ENCODE results near the gene TEX14.
A peak's percentile ranks its signal among the peaks of the same experiment; 100 is the strongest.

TEX14 gene

GRCh38 chr17:58593123-58593522 lies 98.7 kb downstream of the TEX14 start:
- H3K4me3 ChIP-seq (ENCODE audit: low read length in 2 of 2) = no peak overlapping the region
- H2BK12ac ChIP-seq (ENCODE audit: low read length) = no peak overlapping the region
- no peak overlapping the region for H3K27ac ChIP-seq (replicated peaks; ENCODE audit: low read length)
- no peaks in the 10 kb centered on the region for H3K9me3 ChIP-seq (replicated peaks in 1 of 2; ENCODE audit: control insufficient read depth in 2 of 2, insufficient read depth in 1 of 2, low read depth in 1 of 2, low read length in 2 of 2)
- H3K14ac ChIP-seq (ENCODE audit: low read length) = no peak overlapping the region
- no peak overlapping the region for H4K91ac ChIP-seq (ENCODE audit: low read depth, low read length, poor library complexity)
- no peaks in the 10 kb centered on the region for H3K4me1 ChIP-seq (ENCODE audit: control insufficient read depth in 2 of 2, insufficient read depth in 1 of 2, low read depth in 1 of 2, low read length in 2 of 2)
- no peak overlapping the region for H3K4me2 ChIP-seq (ENCODE audit: insufficient read depth, low read length, poor library complexity, severe bottlenecking)
- H2BK5ac ChIP-seq (ENCODE audit: low read length) = no peak overlapping the region
- no peak overlapping the region for H3K9ac ChIP-seq (ENCODE audit: low read depth, low read length, poor library complexity)
- H3K27me3 ChIP-seq (ENCODE audit: control insufficient read depth in 3 of 3, insufficient read depth in 3 of 3, low read depth in 1 of 3, low read length in 3 of 3) = no peaks in the 10 kb centered on the region
- H2BK120ac ChIP-seq (ENCODE audit: low read depth, low read length) = no peak overlapping the region
- no CpG with 5 or more reads among the region's 1 CpG for WGBS, 2 donors (ENCODE audit: extremely low coverage in 2 of 2, insufficient read length in 2 of 2, insufficient replicate concordance in 1 of 2)
- H4K8ac ChIP-seq (ENCODE audit: low read depth, low read length) = no peak overlapping the region
- H2AFZ ChIP-seq (ENCODE audit: low read length) = no peak overlapping the region
- no peak overlapping the region for H2AK5ac ChIP-seq (ENCODE audit: low read depth, low read length)
- H2BK15ac ChIP-seq (ENCODE audit: low read length) = no peak overlapping the region
- no peak for DNase-seq (ENCODE audit: low spot score)
- H3K4ac ChIP-seq (ENCODE audit: low read length) = no peak overlapping the region
- H3K36me3 ChIP-seq (replicated peaks in 1 of 2; ENCODE audit: control insufficient read depth in 2 of 2, insufficient read depth in 2 of 2, low read length in 2 of 2) = no peaks in the 10 kb centered on the region
- no peak overlapping the region for H3K18ac ChIP-seq (ENCODE audit: low read length)
- no peak overlapping the region for H3K23ac ChIP-seq (ENCODE audit: low read depth, low read length, poor library complexity)
- no peaks in the 10 kb centered on the region for H3K79me1 ChIP-seq (ENCODE audit: low read depth, low read length)

GRCh38 chr17:58591455-58591854 lies 100.4 kb downstream of the TEX14 start:
- H3K18ac ChIP-seq (ENCODE audit: low read length) = no peak overlapping the region
- no CpG with 5 or more reads among the region's 6 CpGs for WGBS, 2 donors (ENCODE audit: extremely low coverage in 2 of 2, insufficient read length in 2 of 2, insufficient replicate concordance in 1 of 2)

DNA sequence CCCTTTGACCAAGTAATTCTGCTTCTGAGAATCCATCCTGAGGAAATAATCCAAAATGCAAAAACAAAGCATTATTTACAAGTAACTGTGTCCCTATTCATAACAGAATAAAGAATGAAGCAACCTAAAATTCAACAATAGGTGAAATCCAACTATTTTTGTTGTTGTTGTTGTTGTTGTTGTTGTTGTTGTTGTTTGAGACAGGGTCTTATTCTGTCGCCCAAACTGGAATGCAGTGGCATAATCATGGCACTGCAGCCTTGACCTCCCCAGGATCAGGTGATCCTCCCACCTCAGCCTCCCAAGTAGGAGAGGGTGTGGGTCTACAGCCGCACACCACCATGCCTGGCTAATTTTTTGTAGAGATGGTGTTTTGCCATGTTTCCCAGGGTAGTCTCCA lies 101.5 kb downstream of the TEX14 start:
- Histone ChIP-seq H3K79me1 (ENCODE audit: low read depth, low read length) (no peaks in the 10 kb centered on the region), H2AK5ac (ENCODE audit: low read depth, low read length) (no peak overlapping the region), H4K8ac (ENCODE audit: low read depth, low read length) (no peak overlapping the region), H3K14ac (ENCODE audit: low read length) (no peak overlapping the region), H3K36me3 (replicated peaks in 1 of 2; ENCODE audit: control insufficient read depth in 2 of 2, insufficient read depth in 2 of 2, low read length in 2 of 2) (no peaks in the 10 kb centered on the region), H2BK5ac (ENCODE audit: low read length) (no peak overlapping the region), H3K27ac (replicated peaks; ENCODE audit: low read length) (no peak overlapping the region), H3K9me3 (replicated peaks in 1 of 2; ENCODE audit: control insufficient read depth in 2 of 2, insufficient read depth in 1 of 2, low read depth in 1 of 2, low read length in 2 of 2) (peaks cover 0 to 2% of the 10 kb centered on the region in 2 donors), H3K4me1 (ENCODE audit: control insufficient read depth in 2 of 2, insufficient read depth in 1 of 2, low read depth in 1 of 2, low read length in 2 of 2) (no peaks in the 10 kb centered on the region), H3K4ac (ENCODE audit: low read length) (no peak overlapping the region), H3K4me3 (ENCODE audit: low read length in 2 of 2) (no peak overlapping the region), H3K18ac (ENCODE audit: low read length) (no peak overlapping the region), H3K4me2 (ENCODE audit: insufficient read depth, low read length, poor library complexity, severe bottlenecking) (no peak overlapping the region), H4K91ac (ENCODE audit: low read depth, low read length, poor library complexity) (no peak overlapping the region), H2AFZ (ENCODE audit: low read length) (no peak overlapping the region), H3K27me3 (ENCODE audit: control insufficient read depth in 3 of 3, insufficient read depth in 3 of 3, low read depth in 1 of 3, low read length in 3 of 3) (no peaks in the 10 kb centered on the region), H2BK120ac (ENCODE audit: low read depth, low read length) (no peak overlapping the region), H2BK15ac (ENCODE audit: low read length) (no peak overlapping the region), H3K23ac (ENCODE audit: low read depth, low read length, poor library complexity) (no peak overlapping the region), H3K9ac (ENCODE audit: low read depth, low read length, poor library complexity) (no peak overlapping the region), H2BK12ac (ENCODE audit: low read length) (no peak overlapping the region)
- no peak for DNase-seq (ENCODE audit: low spot score)
- no CpG with 5 or more reads among the region's 2 CpGs for WGBS, 2 donors (ENCODE audit: extremely low coverage in 2 of 2, insufficient read length in 2 of 2, insufficient replicate concordance in 1 of 2)

More at GRCh38 chr17:58591455-58591854, 100.4 kb downstream of the TEX14 start:
- Histone ChIP-seq H2BK120ac (ENCODE audit: low read depth, low read length) (no peak overlapping the region), H3K14ac (ENCODE audit: low read length) (no peak overlapping the region), H4K91ac (ENCODE audit: low read depth, low read length, poor library complexity) (no peak overlapping the region), H3K4me2 (ENCODE audit: insufficient read depth, low read length, poor library complexity, severe bottlenecking) (no peak overlapping the region), H3K4me1 (ENCODE audit: control insufficient read depth in 2 of 2, insufficient read depth in 1 of 2, low read depth in 1 of 2, low read length in 2 of 2) (no peaks in the 10 kb centered on the region), H3K9me3 (replicated peaks in 1 of 2; ENCODE audit: control insufficient read depth in 2 of 2, insufficient read depth in 1 of 2, low read depth in 1 of 2, low read length in 2 of 2) (peaks cover 0 to 2% of the 10 kb centered on the region in 2 donors), H3K4ac (ENCODE audit: low read length) (no peak overlapping the region), H3K27ac (replicated peaks; ENCODE audit: low read length) (no peak overlapping the region), H2AFZ (ENCODE audit: low read length) (no peak overlapping the region), H3K36me3 (replicated peaks in 1 of 2; ENCODE audit: control insufficient read depth in 2 of 2, insufficient read depth in 2 of 2, low read length in 2 of 2) (no peaks in the 10 kb centered on the region), H2BK12ac (ENCODE audit: low read length) (no peak overlapping the region), H2AK5ac (ENCODE audit: low read depth, low read length) (no peak overlapping the region), H3K79me1 (ENCODE audit: low read depth, low read length) (no peaks in the 10 kb centered on the region), H2BK15ac (ENCODE audit: low read length) (no peak overlapping the region), H3K23ac (ENCODE audit: low read depth, low read length, poor library complexity) (no peak overlapping the region), H4K8ac (ENCODE audit: low read depth, low read length) (no peak overlapping the region), H2BK5ac (ENCODE audit: low read length) (no peak overlapping the region), H3K9ac (ENCODE audit: low read depth, low read length, poor library complexity) (no peak overlapping the region), H3K27me3 (ENCODE audit: control insufficient read depth in 3 of 3, insufficient read depth in 3 of 3, low read depth in 1 of 3, low read length in 3 of 3) (no peaks in the 10 kb centered on the region), H3K4me3 (ENCODE audit: low read length in 2 of 2) (no peak overlapping the region)
- DNase-seq (ENCODE audit: low spot score) = no peak

- H3K9ac ChIP-seq (ENCODE audit: low read depth, low read length, poor library complexity) = no peak overlapping the region
- H4K8ac ChIP-seq (ENCODE audit: low read depth, low read length) = no peak overlapping the region
- H3K27ac ChIP-seq (replicated peaks; ENCODE audit: low read length) = no peak overlapping the region
- H3K4ac ChIP-seq (ENCODE audit: low read length) = no peak overlapping the region
- no peak overlapping the region for H3K18ac ChIP-seq (ENCODE audit: low read length)
- no peak overlapping the region for H4K91ac ChIP-seq (ENCODE audit: low read depth, low read length, poor library complexity)
- H3K79me1 ChIP-seq (ENCODE audit: low read depth, low read length) = no peaks in the 10 kb centered on the region
- peaks cover 0 to 2% of the 10 kb centered on the region in 2 donors for H3K9me3 ChIP-seq (replicated peaks in 1 of 2; ENCODE audit: control insufficient read depth in 2 of 2, insufficient read depth in 1 of 2, low read depth in 1 of 2, low read length in 2 of 2)
- no peak overlapping the region for H2AFZ ChIP-seq (ENCODE audit: low read length)
- DNase-seq (ENCODE audit: low spot score) = peak; percentile 64
- no peak overlapping the region for H2BK12ac ChIP-seq (ENCODE audit: low read length)
- H2BK15ac ChIP-seq (ENCODE audit: low read length) = no peak overlapping the region
- no peak overlapping the region for H3K23ac ChIP-seq (ENCODE audit: low read depth, low read length, poor library complexity)
- no peak overlapping the region for H2BK5ac ChIP-seq (ENCODE audit: low read length)
- no peak overlapping the region for H2AK5ac ChIP-seq (ENCODE audit: low read depth, low read length)
- H3K4me3 ChIP-seq (ENCODE audit: low read length in 2 of 2) = no peak overlapping the region
- H2BK120ac ChIP-seq (ENCODE audit: low read depth, low read length) = no peak overlapping the region
- H3K36me3 ChIP-seq (replicated peaks in 1 of 2; ENCODE audit: control insufficient read depth in 2 of 2, insufficient read depth in 2 of 2, low read length in 2 of 2) = no peaks in the 10 kb centered on the region
- no peak overlapping the region for H3K4me2 ChIP-seq (ENCODE audit: insufficient read depth, low read length, poor library complexity, severe bottlenecking)
- no peak overlapping the region for H3K14ac ChIP-seq (ENCODE audit: low read length)
- no peaks in the 10 kb centered on the region for H3K4me1 ChIP-seq (ENCODE audit: control insufficient read depth in 2 of 2, insufficient read depth in 1 of 2, low read depth in 1 of 2, low read length in 2 of 2)
- WGBS, 2 donors (ENCODE audit: extremely low coverage in 2 of 2, insufficient read length in 2 of 2, insufficient replicate concordance in 1 of 2) = no CpG with 5 or more reads among the region's 2 CpGs
- peaks cover 0 to 8% (median 0%) of the 10 kb centered on the region in 3 experiments for H3K27me3 ChIP-seq (ENCODE audit: control insufficient read depth in 3 of 3, insufficient read depth in 3 of 3, low read depth in 1 of 3, low read length in 3 of 3)
Measured at GRCh38 chr17:58587713-58588117, 104.1 kb downstream of the TEX14 start.

Data from neuronal stem cell (in vitro differentiated cells).